Mesodermal cell (in vitro differentiated cells): ENCODE results near the gene MYOM1.

ENCODE experiments used
- H3K27ac ChIP-seq: 2 replicates; pipeline ENCODE4 v1.7.0; 2013; ENCODE audit warnings: mild to moderate bottlenecking, low read depth, low read length, moderate library complexity; ENCODE audit not compliant: severe bottlenecking
- H3K36me3 ChIP-seq: 2 replicates; pipeline ENCODE4 v1.7.1; 2013; ENCODE audit warnings: mild to moderate bottlenecking, low read length, moderate library complexity; ENCODE audit not compliant: control insufficient read depth, insufficient read depth
- H3K4me1 ChIP-seq: one replicate; pipeline ENCODE4 v1.7.1; 2013; ENCODE audit warnings: mild to moderate bottlenecking, low read length; ENCODE audit not compliant: insufficient read depth, control insufficient read depth, poor library complexity, severe bottlenecking
- H3K4me3 ChIP-seq: 2 replicates; pipeline ENCODE4 v1.7.0; 2013; ENCODE audit warnings: low read length, control low read depth, mild to moderate bottlenecking; ENCODE audit not compliant: insufficient read depth, poor library complexity, severe bottlenecking; ENCODE audit errors: extremely low read depth
- H3K9me3 ChIP-seq: 2 replicates; pipeline ENCODE4 v1.7.1; 2013; ENCODE audit warnings: mild to moderate bottlenecking, low read length, moderate library complexity; ENCODE audit not compliant: control insufficient read depth
- WGBS, 2 experiments: methylation state at CpG; one replicate each; pipeline ENCODE4 v1.1.5; 2013; ENCODE audit warnings: missing lambda C conversion rate in 2 of 2; ENCODE audit not compliant: insufficient coverage in 2 of 2; 5-methylcytosine and 5-hydroxymethylcytosine counted together

Gene MYOM1

DNA sequence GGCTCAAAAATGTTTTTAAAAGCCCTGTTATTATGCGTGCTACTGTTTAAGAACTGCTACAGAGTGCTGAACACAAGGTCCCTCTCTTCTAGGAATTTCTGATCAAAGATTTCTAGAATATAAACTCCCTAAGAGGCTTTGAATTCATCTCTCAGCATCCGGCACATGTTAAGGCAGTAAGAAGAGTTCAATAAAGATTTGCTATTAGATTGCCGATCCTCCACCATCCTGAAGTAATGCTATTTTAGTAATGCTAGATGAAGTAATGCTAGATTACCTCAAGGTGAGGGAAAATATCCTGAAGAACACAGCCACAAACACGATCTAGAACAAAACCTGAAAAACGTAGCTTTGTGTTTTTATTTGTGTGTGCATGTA, 41.2 kb upstream of the MYOM1 start:
- Histone ChIP-seq H3K4me3 (peak overlapping the region; percentile 90), H3K27ac (peak overlapping the region; percentile 100), H3K36me3 (peaks cover 36% of the 10 kb centered on the region), H3K4me1 (peaks cover 34% of the 10 kb centered on the region), H3K9me3 (no peaks in the 10 kb centered on the region)
- WGBS, 2 experiments, result 0 to 50% methylated on average over 1 to 2 of the region's 5 CpGs

- H3K4me1 ChIP-seq, result peaks cover 43% of the 10 kb centered on the region
- H3K9me3 ChIP-seq, result no peaks in the 10 kb centered on the region
- no peak overlapping the region for H3K4me3 ChIP-seq
- 100% methylated on average over 2 of the region's 2 CpGs for WGBS, 2 experiments
- H3K27ac ChIP-seq, result no peak overlapping the region
- H3K36me3 ChIP-seq, result peaks cover 68% of the 10 kb centered on the region
These were observed 37.9 kb upstream of the MYOM1 start for GRCh38 chr18:3257627-3258120.

GRCh38 chr18:3256693-3257626, 37.2 kb upstream of the MYOM1 start:
- H3K36me3 ChIP-seq, result peaks cover 69% of the 10 kb centered on the region
- no peak overlapping the region for H3K4me3 ChIP-seq
- 82 to 99% methylated on average over 4 of the region's 5 CpGs for WGBS, 2 experiments
- H3K27ac ChIP-seq, result peak overlapping the region; percentile 76
- H3K9me3 ChIP-seq, result no peaks in the 10 kb centered on the region
- peaks cover 45% of the 10 kb centered on the region for H3K4me1 ChIP-seq

- Histone ChIP-seq H3K27ac (no peak overlapping the region), H3K36me3 (peaks cover 70% of the 10 kb centered on the region), H3K9me3 (no peaks in the 10 kb centered on the region), H3K4me1 (peaks cover 54% of the 10 kb centered on the region), H3K4me3 (no peak overlapping the region)
- 89% methylated on average over 4 of the region's 5 CpGs; no CpG with 5 or more reads in 1 of the 2 experiments for WGBS, 2 experiments
These were observed 35.9 kb upstream of the MYOM1 start for GRCh38 chr18:3255611-3256165.

DNA sequence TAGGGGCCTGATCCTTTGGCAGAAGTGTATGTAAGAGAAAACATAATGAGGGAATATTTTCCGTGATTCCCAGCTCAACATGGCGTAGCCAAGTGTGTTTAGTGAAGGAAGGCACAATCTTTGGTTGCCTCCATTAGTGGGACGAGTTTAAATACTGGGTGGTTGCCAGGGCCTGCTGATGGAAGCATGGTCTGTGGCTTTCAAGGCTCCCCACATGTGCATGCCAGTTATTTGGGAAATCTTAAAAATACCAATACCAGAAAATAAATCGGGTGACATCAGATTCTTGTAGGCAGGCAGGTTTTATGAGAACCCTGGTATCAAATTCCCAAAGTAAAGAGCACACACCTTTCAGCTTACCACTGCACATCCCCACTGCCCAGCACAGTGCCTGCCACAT, 35.0 kb upstream of the MYOM1 start:
- H3K36me3 ChIP-seq, result peaks cover 78% of the 10 kb centered on the region
- H3K4me1 ChIP-seq, result peaks cover 57% of the 10 kb centered on the region
- no peak overlapping the region for H3K4me3 ChIP-seq
- no peak overlapping the region for H3K27ac ChIP-seq
- 90% methylated on average over 3 of the region's 4 CpGs; no CpG with 5 or more reads in 1 of the 2 experiments for WGBS, 2 experiments
- H3K9me3 ChIP-seq, result no peaks in the 10 kb centered on the region

GRCh38 chr18:3252843-3253242, 33.1 kb upstream of the MYOM1 start:
- no peak overlapping the region for H3K4me3 ChIP-seq

GRCh38 chr18:3251963-3252277, 32.2 kb upstream of the MYOM1 start:
- WGBS, 2 experiments, result 100% methylated on average over 1 of the region's 3 CpGs
- H3K4me1 ChIP-seq, result peaks cover 50% of the 10 kb centered on the region
- H3K4me3 ChIP-seq, result no peak overlapping the region
- H3K9me3 ChIP-seq, result peaks cover 1% of the 10 kb centered on the region
- H3K27ac ChIP-seq, result no peak overlapping the region
- H3K36me3 ChIP-seq, result peaks cover 58% of the 10 kb centered on the region

More at GRCh38 chr18:3252843-3253242, 33.1 kb upstream of the MYOM1 start:
- H3K4me1 ChIP-seq, result peaks cover 57% of the 10 kb centered on the region
- H3K9me3 ChIP-seq, result no peaks in the 10 kb centered on the region
- H3K36me3 ChIP-seq, result peaks cover 67% of the 10 kb centered on the region
- WGBS, 2 experiments, result 100% methylated on average over 1 of the region's 1 CpG; no CpG with 5 or more reads in 1 of the 2 experiments
- H3K27ac ChIP-seq, result no peak overlapping the region

- H3K9me3 ChIP-seq, result peaks cover 6% of the 10 kb centered on the region
- peaks cover 45% of the 10 kb centered on the region for H3K4me1 ChIP-seq
- H3K4me3 ChIP-seq, result no peak overlapping the region
- no peak overlapping the region for H3K27ac ChIP-seq
- H3K36me3 ChIP-seq, result peaks cover 54% of the 10 kb centered on the region
- 90 to 100% methylated on average over 1 to 2 of the region's 8 CpGs for WGBS, 2 experiments
These were observed 31.6 kb upstream of the MYOM1 start for GRCh38 chr18:3251249-3251962.

GRCh38 chr18:3250237-3251107, 30.7 kb upstream of the MYOM1 start:
- WGBS, 2 experiments, result 100% methylated on average over 1 of the region's 6 CpGs
- peak overlapping the region; percentile 97 for H3K4me3 ChIP-seq

More at GRCh38 chr18:3250237-3251107, 30.7 kb upstream of the MYOM1 start:
- Histone ChIP-seq H3K36me3 (peaks cover 45% of the 10 kb centered on the region), H3K9me3 (peaks cover 8% of the 10 kb centered on the region), H3K4me1 (peaks cover 40% of the 10 kb centered on the region), H3K27ac (no peak overlapping the region)
